NB4 (cell line): Measurements from ENCODE around the gene CRTC1.

ENCODE experiments used
- DNase-seq: peaks from one replicate; pipeline ENCODE4 v3.0.0; 2010; ENCODE audit warnings: low read depth
- H3K4me3 ChIP-seq: one replicate; pipeline ENCODE4 v1.5.1; 2011; ENCODE audit warnings: mild to moderate bottlenecking, low read depth, low read length, moderate library complexity
- MYC ChIP-seq: IDR thresholded peaks from 2 replicates; pipeline ENCODE4 v1.6.1; 2011; ENCODE audit warnings: low read depth, low read length
- POLR2A ChIP-seq: IDR thresholded peaks from 2 replicates; pipeline ENCODE4 v1.6.1; 2011; ENCODE audit warnings: mild to moderate bottlenecking; ENCODE audit not compliant: insufficient read length; ENCODE audit errors: extremely low read depth
- TF ChIP-seq, protein P1 (sequence below): IDR thresholded peaks from 2 replicates; pipeline ENCODE4 v1.6.1; 2011; ENCODE audit warnings: low read depth, low read length
- TF ChIP-seq, protein P2 (sequence below): IDR thresholded peaks from one replicate; pipeline ENCODE4 v1.5.1; 2012; ENCODE audit warnings: low read depth, low read length

Gene CRTC1

DNA sequence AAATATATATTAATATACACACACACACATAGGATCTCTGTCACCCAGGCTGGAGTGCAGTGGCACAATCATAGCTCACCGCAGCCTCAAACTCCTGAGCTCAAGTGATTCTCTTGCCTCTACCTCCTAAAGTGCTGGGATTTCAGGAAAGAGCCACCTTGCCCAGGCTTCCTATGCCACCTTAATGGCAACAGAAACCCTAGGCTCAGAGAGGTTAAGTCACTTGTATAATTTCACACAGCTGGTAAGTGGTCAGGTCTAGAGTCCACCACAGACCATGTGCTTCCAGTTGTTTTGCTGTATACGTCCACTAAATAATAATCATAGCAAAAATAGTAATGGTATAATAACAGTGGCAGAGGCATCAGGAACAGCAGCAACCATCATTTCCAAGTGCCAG, 147.0 kb downstream of the CRTC1 start:
- DNase-seq = no peak
- TF ChIP-seq POLR2A = no peak
- TF ChIP-seq, protein P1, sequence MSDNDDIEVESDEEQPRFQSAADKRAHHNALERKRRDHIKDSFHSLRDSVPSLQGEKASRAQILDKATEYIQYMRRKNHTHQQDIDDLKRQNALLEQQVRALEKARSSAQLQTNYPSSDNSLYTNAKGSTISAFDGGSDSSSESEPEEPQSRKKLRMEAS = no peak
- no peak for TF ChIP-seq MYC
- TF ChIP-seq, protein P2, sequence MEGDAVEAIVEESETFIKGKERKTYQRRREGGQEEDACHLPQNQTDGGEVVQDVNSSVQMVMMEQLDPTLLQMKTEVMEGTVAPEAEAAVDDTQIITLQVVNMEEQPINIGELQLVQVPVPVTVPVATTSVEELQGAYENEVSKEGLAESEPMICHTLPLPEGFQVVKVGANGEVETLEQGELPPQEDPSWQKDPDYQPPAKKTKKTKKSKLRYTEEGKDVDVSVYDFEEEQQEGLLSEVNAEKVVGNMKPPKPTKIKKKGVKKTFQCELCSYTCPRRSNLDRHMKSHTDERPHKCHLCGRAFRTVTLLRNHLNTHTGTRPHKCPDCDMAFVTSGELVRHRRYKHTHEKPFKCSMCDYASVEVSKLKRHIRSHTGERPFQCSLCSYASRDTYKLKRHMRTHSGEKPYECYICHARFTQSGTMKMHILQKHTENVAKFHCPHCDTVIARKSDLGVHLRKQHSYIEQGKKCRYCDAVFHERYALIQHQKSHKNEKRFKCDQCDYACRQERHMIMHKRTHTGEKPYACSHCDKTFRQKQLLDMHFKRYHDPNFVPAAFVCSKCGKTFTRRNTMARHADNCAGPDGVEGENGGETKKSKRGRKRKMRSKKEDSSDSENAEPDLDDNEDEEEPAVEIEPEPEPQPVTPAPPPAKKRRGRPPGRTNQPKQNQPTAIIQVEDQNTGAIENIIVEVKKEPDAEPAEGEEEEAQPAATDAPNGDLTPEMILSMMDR = no peak
- H3K4me3 ChIP-seq = no peak overlapping the region

DNA sequence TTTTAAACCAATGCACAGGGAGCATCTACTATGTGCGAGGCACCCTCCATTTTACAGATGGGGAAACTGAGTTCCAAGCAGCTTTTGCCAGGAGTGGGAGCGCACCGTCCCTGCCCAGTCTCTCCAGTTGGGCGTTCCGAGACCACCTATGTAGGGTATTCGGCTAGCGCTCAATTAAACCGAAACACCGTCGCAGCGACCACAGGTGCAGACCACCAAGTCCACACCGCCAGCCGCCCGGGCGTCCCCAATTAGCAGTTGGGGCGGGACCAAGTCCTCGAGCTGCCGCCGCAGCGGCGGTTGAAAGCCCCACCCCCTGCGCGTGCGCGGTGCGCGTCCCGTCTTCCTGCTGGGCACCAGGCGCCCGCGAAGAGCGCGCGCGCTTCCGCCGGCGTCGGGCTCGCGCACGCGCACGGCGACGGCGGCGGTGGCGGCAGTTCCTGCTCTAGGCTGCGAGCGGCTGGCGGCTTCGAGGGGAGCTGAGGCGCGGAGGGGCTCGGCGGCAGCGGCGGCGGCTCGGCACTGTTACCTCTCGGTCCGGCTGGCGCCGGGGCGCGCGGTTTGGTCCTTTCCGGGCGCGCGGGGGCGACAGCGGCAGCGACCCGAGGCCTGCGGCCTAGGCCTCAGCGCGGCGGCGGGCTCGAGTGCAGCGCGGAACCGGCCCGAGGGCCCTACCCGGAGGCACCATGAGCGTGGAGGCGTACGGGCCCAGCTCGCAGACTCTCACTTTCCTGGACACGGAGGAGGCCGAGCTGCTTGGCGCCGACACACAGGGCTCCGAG, 148.2 kb downstream of the CRTC1 start, which contains the start of gene UPF1:
TSS of gene UPF1 (plus strand) at position 436 of the 782 bp plus-strand sequence. CDS start at position 687, 251 bp downstream.
- peak within 1 kb of the TSS; percentile 94 for H3K4me3 ChIP-seq
- DNase-seq = peak; percentile 94
- TF ChIP-seq MYC (peak; percentile 44; the same call in 1 of the 2 replicates), POLR2A (peak; percentile 93)
- TF ChIP-seq, protein P2 = no peak
- TF ChIP-seq, protein P1 = 0 out of 2 replicates have a peak, but pooled peaks have one; percentile 7
